ENCODE data around the gene FAM53A.

FAM53A gene

GRCh38 chr4:1721666-1722550 is 37.8 kb upstream of the FAM53A start:
- Mint-ChIP-seq H3K36me3 (ENCODE audit: low read depth) (peaks cover 9% of the 10 kb centered on the region), H3K9me3 (no peaks in the 10 kb centered on the region), H3K27ac (peak overlapping the region; percentile 23 to 57 (median 50)), H3K27me3 (ENCODE audit: low read depth) (no peaks in the 10 kb centered on the region), H3K4me1 (peaks cover 25% of the 10 kb centered on the region), H3K4me3 (peak overlapping the region; percentile 91 to 92 (median 91))
- TF ChIP-seq CTCF (IDR thresholded peaks at IDR 0.05; ENCODE audit: unreplicated experiment in 3 of 3), result no peak

- Mint-ChIP-seq H3K4me1 (peaks cover 20% of the 10 kb centered on the region), H3K36me3 (ENCODE audit: low read depth) (peaks cover 4% of the 10 kb centered on the region), H3K9me3 (no peaks in the 10 kb centered on the region), H3K27me3 (ENCODE audit: low read depth) (no peaks in the 10 kb centered on the region), H3K4me3 (peak within 1 kb of the TSS; percentile 91 to 92 (median 92)), H3K27ac (peak within 1 kb of the TSS; percentile 54 to 90 (median 79))
- TF ChIP-seq CTCF (IDR thresholded peaks at IDR 0.05; ENCODE audit: unreplicated experiment in 3 of 3), result no peak
Measured at GRCh38 chr4:1721003-1721665, 37.0 kb upstream of the FAM53A start, which contains the start of the genes TACC3 and TMEM129. TSS of gene TACC3 (plus strand) at chr4:1721521. CDS start at chr4:1723422, 1,901 bp downstream. TSS of gene TMEM129 (minus strand) at chr4:1721323. CDS start at chr4:1720837, 486 bp downstream.

GRCh38 chr4:1720163-1720983 is 36.3 kb upstream of the FAM53A start:
- Mint-ChIP-seq H3K27me3 (ENCODE audit: low read depth) (no peaks in the 10 kb centered on the region), H3K36me3 (ENCODE audit: low read depth) (peaks cover 3% of the 10 kb centered on the region), H3K9me3 (no peaks in the 10 kb centered on the region), H3K4me1 (peaks cover 20% of the 10 kb centered on the region), H3K4me3 (peak overlapping the region; percentile 88 to 92 (median 92)), H3K27ac (peak overlapping the region; percentile 54 to 90 (median 72))
- no peak for TF ChIP-seq CTCF (IDR thresholded peaks at IDR 0.05; ENCODE audit: unreplicated experiment in 3 of 3)

- no peaks in the 10 kb centered on the region for H3K9me3 Mint-ChIP-seq
- peak overlapping the region; percentile 79 to 88 (median 82) for H3K4me3 Mint-ChIP-seq
Measured at GRCh38 chr4:1718095-1718850, 34.2 kb upstream of the FAM53A start.

More at GRCh38 chr4:1718095-1718850, 34.2 kb upstream of the FAM53A start:
- Mint-ChIP-seq H3K27me3 (ENCODE audit: low read depth) (no peaks in the 10 kb centered on the region), H3K4me1 (peaks cover 19% of the 10 kb centered on the region), H3K36me3 (ENCODE audit: low read depth) (no peaks in the 10 kb centered on the region), H3K27ac (no peak overlapping the region)
- no peak for TF ChIP-seq CTCF (IDR thresholded peaks at IDR 0.05; ENCODE audit: unreplicated experiment in 3 of 3)
